GM06990 (cell line): ENCODE data around the gene CAPN7.

Source experiments
- DNase-seq: peaks from one replicate; pipeline ENCODE4 v3.0.0-alpha.2; 2011; ENCODE audit not compliant: insufficient read length; ENCODE audit errors: extremely low read depth
- H3K27me3 ChIP-seq: replicated peaks from 2 replicates; pipeline ENCODE4 v1.6.0; 2011; ENCODE audit warnings: low read length; ENCODE audit not compliant: control insufficient read depth, insufficient read depth
- H3K36me3 ChIP-seq: 2 replicates; pipeline ENCODE4 v1.5.1; 2011; ENCODE audit warnings: low read length; ENCODE audit not compliant: control insufficient read depth, insufficient read depth
- H3K4me3 ChIP-seq: replicated peaks from 2 replicates; pipeline ENCODE4 v1.5.1; 2011; ENCODE audit warnings: low read depth, mild to moderate bottlenecking, control low read depth, low read length
- CTCF ChIP-seq: IDR thresholded peaks from 2 replicates; pipeline ENCODE4 v1.5.1; 2011; ENCODE audit warnings: low read length, control low read depth, mild to moderate bottlenecking, inconsistent platforms; ENCODE audit not compliant: insufficient read depth, poor library complexity, severe bottlenecking

The CAPN7 gene

GRCh38 chr3:15299036-15299435 is 93.0 kb downstream of the CAPN7 start:
- no peak for DNase-seq
- Histone ChIP-seq H3K36me3 (peaks cover 11% of the 10 kb centered on the region), H3K4me3 (no peak overlapping the region), H3K27me3 (no peaks in the 10 kb centered on the region)
- no peak for TF ChIP-seq CTCF

GRCh38 chr3:15300323-15301078 is 94.5 kb downstream of the CAPN7 start:
- TF ChIP-seq CTCF: no peak
- H3K4me3 ChIP-seq: no peak overlapping the region
- peaks cover 11% of the 10 kb centered on the region for H3K36me3 ChIP-seq
- DNase-seq: no peak
- no peaks in the 10 kb centered on the region for H3K27me3 ChIP-seq

GRCh38 chr3:15301761-15302160 is 95.7 kb downstream of the CAPN7 start:
- Histone ChIP-seq H3K4me3 (no peak overlapping the region), H3K36me3 (peaks cover 11% of the 10 kb centered on the region), H3K27me3 (no peaks in the 10 kb centered on the region)
- TF ChIP-seq CTCF: no peak
- no peak for DNase-seq
